HFF-Myc (cell line): ENCODE data around the gene DMBT1.

Source experiments
- DNase-seq: peaks from one replicate; pipeline ENCODE4 v3.0.0-alpha.2; 2011; ENCODE audit warnings: low read depth; ENCODE audit errors: extremely low read depth
- H3K4me3 ChIP-seq: replicated peaks from 2 replicates; pipeline ENCODE4 v1.5.1; 2011; ENCODE audit warnings: low read depth, mild to moderate bottlenecking, control low read depth, low read length
- CTCF ChIP-seq: IDR thresholded peaks from 2 replicates; pipeline ENCODE4 v1.5.1; 2012; ENCODE audit warnings: mild to moderate bottlenecking, low read depth, low read length, control low read depth; ENCODE audit errors: missing control alignments

The DMBT1 gene

GRCh38 chr10:122639801-122640200 lies 79.2 kb downstream of the DMBT1 start:
- no peak overlapping the region for H3K4me3 ChIP-seq
- no peak for DNase-seq
- TF ChIP-seq CTCF: no peak

- no peak for DNase-seq
- no peak for TF ChIP-seq CTCF
Measured at GRCh38 chr10:122640921-122641320, 80.4 kb downstream of the DMBT1 start.

GRCh38 chr10:122642726-122643605 lies 82.4 kb downstream of the DMBT1 start:
- no peak for TF ChIP-seq CTCF
- H3K4me3 ChIP-seq: no peak overlapping the region
- no peak for DNase-seq

More at GRCh38 chr10:122640921-122641320, 80.4 kb downstream of the DMBT1 start:
- H3K4me3 ChIP-seq: no peak overlapping the region

- H3K4me3 ChIP-seq: no peak overlapping the region
- DNase-seq: no peak
- no peak for TF ChIP-seq CTCF
Measured at GRCh38 chr10:122643931-122644534, 83.5 kb downstream of the DMBT1 start.

- no peak overlapping the region for H3K4me3 ChIP-seq
- no peak for DNase-seq
- no peak for TF ChIP-seq CTCF
Measured at GRCh38 chr10:122646511-122647382, 86.2 kb downstream of the DMBT1 start.

- no peak overlapping the region for H3K4me3 ChIP-seq
- TF ChIP-seq CTCF: no peak
- no peak for DNase-seq
Measured at GRCh38 chr10:122647383-122647968, 86.9 kb downstream of the DMBT1 start.
